Testis (tissue), 2 donors: Measurements from ENCODE around the gene THAP8.

Experiments
- POLR2A ChIP-seq: fragments of 450-650 bp; IDR thresholded peaks from one replicate; pipeline ENCODE4 v1.6.1; 2017; ENCODE audit warnings: antibody characterized with exemption, mild to moderate bottlenecking, moderate library complexity
- TF ChIP-seq, protein P1 (sequence below), 3 experiments: fragments of 450-650 bp in 2 of 3; fragments of 200-600 bp in 1 of 3; sonication (generic) in 1 of 3; IDR thresholded peaks; one replicate each; pipeline ENCODE4 v1.5.1; 2016 to 2019; ENCODE audit warnings: antibody characterized with exemption in 3 of 3, mild to moderate bottlenecking in 2 of 3, moderate library complexity in 1 of 3

DNA sequence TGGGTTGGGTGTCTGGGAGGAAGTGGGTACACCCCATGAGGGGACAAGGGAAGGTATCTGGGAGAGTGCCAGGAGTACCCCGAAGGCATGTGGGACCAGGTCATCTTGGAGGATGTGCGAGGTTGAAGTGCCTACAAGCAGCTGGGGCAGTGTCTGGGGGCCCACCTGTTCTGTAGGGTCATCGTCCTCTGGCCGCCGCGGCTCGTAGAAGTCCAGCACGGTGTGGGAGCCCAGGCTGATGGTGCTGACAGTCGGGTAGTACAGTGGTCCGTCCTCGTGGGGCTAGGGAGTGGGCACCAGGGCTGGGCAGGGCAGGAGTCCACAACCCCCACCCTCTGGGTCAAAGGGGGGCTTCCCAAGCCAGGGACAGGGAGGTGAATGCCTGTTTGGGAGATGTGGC is 43.7 kb downstream of the THAP8 start:
- TF ChIP-seq POLR2A = no peak
- TF ChIP-seq, protein P1, sequence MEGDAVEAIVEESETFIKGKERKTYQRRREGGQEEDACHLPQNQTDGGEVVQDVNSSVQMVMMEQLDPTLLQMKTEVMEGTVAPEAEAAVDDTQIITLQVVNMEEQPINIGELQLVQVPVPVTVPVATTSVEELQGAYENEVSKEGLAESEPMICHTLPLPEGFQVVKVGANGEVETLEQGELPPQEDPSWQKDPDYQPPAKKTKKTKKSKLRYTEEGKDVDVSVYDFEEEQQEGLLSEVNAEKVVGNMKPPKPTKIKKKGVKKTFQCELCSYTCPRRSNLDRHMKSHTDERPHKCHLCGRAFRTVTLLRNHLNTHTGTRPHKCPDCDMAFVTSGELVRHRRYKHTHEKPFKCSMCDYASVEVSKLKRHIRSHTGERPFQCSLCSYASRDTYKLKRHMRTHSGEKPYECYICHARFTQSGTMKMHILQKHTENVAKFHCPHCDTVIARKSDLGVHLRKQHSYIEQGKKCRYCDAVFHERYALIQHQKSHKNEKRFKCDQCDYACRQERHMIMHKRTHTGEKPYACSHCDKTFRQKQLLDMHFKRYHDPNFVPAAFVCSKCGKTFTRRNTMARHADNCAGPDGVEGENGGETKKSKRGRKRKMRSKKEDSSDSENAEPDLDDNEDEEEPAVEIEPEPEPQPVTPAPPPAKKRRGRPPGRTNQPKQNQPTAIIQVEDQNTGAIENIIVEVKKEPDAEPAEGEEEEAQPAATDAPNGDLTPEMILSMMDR (IDR thresholded peaks at IDR 0.05) = no peak
